OCI-LY7 (cell line): Measurements from ENCODE around the gene CTBP2.

Experiments
- CTCF ChIP-seq: fragments of 200-600 bp; sonication (generic); conservative IDR thresholded peaks from 2 replicates; pipeline ENCODE4 v1.5.1; 2014; ENCODE audit warnings: mild to moderate bottlenecking, antibody characterized with exemption, low read length, moderate library complexity, mixed read lengths
- EZH2phosphoT487 ChIP-seq: fragments of 200-600 bp; sonication (generic); IDR thresholded peaks from 2 replicates; pipeline ENCODE4 v1.6.1; 2018; ENCODE audit warnings: low read depth, borderline replicate concordance, mild to moderate bottlenecking, mixed run types, antibody characterized with exemption, low read length, moderate library complexity, mixed read lengths

- TF ChIP-seq CTCF (no peak), EZH2phosphoT487 (no peak)
Observed at GRCh38 chr10:125137601-125138438, 22.5 kb downstream of the CTBP2 start.
